Measurements from ENCODE around the gene DCC.

DNA sequence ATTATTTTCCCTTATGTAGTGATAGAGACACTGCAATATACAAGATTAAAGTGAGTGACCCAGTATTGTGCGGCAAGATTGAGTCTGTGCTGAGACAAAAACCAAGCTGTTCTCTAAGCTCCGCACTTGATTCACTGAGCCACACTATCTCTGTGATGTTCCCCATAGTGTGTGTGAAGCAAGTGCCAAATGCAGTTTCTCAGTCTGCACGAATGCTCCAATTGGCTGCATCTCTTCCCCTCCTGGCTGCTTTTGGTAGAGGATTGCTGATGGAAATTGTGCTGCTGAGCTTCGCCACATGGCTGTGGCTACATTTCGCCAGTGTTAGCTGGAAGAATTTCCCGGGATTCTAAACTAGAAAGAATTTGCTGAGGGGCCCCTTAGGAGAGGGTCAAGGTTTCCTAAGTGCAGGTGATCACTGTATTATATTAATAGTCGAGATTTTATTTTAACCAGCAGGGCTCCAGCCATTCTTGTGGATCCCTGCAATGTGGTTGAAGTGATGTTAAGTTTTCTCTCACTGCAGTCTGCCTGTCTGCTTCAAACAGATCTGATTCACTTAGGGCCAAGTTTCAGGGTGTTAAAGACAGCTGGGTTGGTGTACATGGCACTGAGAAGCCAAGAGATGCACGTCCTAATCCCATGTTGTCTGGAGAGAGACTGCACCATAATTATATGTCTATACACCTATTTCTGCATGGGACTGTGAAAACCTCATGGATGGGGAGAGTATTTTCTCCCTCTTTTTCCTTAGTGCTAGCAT, 317.2 kb downstream of the DCC start:
- TF ChIP-seq POLR2A (IDR thresholded peaks at IDR 0.05; ENCODE audit: low read length) (no peak), GATA1 (IDR thresholded peaks at IDR 0.05; ENCODE audit: low read depth, low read length) (no peak)
